Pons (tissue), 1 donor: Measurements from ENCODE around the gene SLC25A18.

Experiments used
- DNase-seq: peaks from one replicate; pipeline ENCODE4 v3.0.0-alpha.2; 2016; ENCODE audit warnings: low spot score

The SLC25A18 gene

DNA sequence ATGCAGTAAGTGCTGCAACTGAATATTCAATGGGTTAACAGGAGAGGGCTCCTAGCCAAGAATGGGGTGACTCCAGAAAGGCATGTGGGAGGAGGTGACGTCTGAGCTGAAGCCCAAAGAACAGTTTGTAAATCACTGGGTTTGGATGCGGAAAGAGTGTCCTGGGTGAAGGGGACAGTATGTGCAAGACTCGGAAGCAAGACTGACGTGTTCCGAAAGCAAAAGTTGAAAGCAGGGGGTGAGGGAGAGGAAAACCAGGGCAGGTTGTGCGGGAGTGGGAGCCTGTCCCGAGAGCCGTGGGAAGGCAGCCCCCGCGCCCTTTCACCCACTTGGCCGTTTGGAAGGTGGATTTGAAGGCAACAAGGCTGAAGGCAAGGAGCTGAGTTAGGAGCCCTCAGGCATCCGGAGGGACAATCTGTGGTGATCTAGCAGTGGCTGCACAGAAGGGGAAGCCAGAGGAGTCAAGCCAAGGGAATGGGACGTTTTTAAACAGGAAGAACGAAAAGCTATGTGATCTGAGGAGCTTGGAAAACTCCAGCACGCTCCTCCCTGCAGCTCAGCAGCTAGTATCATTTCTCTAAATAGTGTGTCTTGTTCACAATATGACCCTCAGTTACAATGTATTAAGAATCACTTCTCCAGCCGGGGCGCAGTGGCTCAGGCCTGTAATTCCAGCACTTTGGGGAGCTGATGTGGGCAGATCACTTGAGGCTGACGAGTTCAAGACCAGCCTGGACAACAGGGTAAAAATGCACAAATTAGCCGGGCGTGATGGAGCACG, 7.7 kb downstream of the SLC25A18 start:
- peak; percentile 87 for DNase-seq

DNA sequence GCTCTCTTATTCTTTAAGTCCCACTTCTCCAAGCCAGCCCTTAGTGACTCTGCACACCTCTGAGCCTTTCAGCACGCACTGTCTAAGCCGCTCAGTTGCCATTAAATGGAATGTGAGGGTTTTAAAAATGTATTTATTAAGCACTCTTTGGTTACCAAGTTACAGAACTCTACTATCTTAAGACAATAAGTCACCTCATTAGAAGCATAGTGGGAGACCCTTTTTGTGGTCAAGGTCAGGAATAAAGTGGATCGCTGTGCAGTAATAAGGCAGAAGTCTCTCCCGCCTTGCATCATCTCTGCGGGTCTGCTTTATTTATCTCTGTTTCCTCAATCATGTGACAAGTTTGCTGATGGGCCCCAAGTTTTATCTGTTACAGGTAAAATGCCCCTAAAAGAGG, 11.9 kb downstream of the SLC25A18 start:
- no peak for DNase-seq

DNA sequence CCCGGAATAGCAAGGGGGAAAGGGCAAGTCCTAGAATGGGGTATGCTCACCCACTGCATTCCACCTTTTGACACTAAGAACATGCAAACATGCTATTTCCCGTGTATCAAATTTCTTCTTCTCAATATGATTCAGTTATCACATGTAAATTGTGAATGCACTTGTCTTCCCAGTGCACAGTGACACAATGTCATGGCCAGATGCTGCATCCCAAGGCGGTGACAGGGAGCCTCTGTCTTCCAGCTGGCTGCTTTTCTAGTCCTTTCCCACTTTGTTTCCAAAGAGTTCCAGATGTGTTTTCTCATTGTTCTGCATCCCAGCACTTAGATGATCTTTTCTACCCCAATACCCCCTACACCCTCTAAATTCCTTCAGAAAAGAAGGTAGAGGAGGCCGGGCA, 12.4 kb downstream of the SLC25A18 start:
- peak; percentile 89 for DNase-seq

DNA sequence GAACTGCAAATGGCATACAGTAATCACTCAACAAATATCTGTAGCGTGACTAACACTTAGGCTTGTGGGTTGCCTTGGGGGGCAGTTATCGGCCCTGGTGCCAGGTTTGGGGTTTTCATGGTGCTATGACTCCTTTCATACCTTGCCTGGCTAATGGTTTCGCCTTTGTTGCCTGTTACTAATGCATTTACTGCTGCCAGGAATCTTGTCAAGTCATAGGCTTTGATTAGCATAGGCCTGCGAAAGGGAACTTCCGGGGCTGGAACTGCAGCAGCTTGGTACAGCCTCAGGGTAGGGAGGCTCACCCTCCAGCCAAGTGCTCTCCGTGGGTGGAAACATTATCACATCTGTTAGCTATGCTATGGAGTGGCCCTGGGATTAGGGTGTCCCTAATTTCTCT, 13.2 kb downstream of the SLC25A18 start:
- DNase-seq = no peak

DNA sequence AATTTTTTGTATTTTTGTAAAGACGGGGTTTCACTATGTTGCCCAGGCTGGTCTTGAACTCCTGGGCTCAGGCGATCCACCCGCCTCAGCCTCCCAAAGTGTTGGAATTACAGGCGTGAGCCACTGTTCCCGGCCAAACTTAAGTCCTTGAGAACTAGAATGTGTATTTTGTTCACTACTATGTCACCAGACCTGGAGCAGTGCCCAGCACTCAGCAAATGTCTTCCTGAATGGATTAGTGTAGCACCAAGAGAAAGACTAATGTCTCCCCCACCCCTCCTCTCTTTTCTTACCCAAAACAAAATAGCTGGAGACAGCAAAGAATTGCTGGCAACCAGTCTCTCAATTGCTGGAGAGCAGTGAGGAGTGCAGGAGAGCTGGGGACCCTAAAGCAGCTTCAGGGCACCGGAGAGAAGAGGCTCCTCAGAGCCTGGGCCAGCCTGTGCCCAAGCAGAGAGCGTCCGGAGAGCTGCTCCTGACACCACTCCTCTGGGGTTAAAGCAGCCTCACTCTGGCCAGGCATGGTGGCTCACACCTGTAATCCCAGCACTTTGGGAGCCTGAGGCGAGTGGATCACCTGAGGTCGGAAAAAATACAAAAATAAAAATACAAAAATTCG, 14.9 kb downstream of the SLC25A18 start:
- peak; percentile 89 for DNase-seq

DNA sequence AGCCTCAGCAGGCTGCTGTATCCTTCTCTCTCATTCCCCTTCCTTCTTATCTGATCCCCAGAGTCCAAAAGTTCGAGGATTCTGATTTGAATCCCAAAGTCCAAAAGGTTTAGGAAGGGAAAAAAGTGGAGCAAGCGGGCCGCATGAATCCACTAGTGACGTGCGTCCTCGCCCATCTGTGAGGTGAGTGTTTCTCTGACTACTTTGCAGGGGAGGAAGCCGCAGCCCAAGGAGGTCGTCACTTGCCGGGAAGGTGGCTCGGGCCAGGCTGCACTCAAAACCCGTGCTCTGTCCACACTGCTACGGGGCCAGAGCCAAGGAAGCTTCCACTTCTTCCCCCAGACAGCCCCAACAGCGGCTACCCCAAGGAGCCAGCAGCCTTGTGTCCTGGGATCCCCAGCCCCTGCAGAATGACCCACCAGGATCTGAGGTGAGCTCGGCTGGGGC, 16.3 kb downstream of the SLC25A18 start:
- no peak for DNase-seq

DNA sequence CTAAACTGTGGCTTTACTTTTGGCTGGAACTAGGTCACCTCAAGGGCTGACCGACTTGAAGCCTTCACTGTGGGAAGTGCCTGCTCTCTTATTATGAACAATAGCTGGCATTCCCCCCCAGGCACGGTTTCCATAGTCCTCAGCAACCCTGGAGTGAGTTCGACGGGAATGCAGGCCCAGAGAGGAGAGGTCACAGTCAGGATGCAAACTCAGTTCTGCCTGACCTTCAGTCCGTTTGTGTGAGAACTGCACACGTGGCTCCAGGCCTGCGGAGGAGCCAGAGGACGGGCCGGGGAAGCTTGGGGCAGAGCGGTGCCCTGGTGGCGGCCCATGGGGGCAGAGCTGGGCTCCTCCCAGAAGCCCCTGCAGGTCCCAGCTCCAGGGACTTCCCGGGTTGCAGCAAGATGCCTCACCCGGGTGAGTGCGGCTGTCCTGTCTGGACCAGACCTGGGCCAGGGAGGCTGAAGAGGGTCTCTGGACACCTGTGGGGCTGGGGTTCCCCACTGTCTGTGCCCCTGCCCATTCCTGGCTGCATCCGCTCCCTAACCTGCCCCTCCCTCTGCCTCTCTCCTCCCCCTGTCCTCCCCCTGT, 17.2 kb downstream of the SLC25A18 start:
- no peak for DNase-seq

DNA sequence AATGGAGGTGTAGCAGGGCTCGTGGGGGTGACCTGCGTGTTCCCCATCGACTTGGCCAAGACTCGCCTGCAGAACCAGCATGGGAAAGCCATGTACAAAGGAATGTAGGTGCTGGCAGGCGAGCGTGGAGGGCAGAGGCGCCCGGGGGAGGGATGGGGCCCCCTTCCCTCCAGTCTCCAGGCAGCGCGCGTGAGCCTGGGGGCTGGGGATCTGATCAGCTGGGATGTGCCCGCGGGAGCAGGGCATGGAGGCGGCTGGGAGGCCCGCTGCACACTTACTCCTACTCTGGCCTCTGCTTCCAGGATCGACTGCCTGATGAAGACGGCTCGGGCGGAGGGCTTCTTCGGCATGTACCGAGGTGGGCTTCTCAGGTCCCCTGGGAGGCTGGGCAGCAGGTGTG, 17.8 kb downstream of the SLC25A18 start:
- no peak for DNase-seq

DNA sequence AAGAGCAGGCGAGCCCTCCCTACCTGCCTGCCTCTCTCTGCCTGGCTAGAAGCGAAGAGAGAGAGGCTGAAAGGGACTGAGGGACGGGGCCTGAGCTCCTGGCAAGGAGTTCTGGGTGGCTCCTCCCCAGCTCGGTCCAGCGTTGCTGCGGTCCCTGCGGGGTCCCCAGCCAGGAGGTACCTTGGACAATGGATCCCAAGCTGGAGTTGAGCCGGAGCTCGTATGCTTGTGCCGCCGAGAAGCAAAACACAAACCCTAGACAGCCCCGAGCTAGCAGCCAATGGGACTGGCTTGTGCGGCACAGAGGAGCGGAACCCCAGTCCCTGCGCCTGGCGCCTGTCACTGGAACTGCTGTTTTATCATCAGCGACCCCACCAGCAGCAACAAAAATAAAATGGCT, 18.3 kb downstream of the SLC25A18 start:
- no peak for DNase-seq

DNA sequence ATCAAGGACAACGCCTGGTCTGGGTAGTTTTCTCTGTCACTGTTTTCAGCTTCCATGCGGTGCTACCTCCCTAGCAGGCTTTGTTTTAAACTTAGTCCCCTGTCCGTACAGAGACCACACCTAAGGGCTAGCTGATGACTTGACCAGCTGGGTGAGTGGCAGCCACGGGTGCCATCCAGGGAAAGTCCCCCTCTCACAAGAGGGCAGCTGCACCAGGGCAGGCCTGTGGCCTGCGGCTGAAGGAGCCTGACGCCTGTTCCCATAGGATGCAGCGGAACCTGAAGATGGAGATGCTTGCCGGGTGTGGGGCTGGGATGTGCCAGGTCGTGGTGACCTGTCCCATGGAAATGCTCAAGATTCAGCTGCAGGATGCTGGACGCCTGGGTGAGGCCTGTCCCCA, 19.9 kb downstream of the SLC25A18 start:
- DNase-seq = no peak

DNA sequence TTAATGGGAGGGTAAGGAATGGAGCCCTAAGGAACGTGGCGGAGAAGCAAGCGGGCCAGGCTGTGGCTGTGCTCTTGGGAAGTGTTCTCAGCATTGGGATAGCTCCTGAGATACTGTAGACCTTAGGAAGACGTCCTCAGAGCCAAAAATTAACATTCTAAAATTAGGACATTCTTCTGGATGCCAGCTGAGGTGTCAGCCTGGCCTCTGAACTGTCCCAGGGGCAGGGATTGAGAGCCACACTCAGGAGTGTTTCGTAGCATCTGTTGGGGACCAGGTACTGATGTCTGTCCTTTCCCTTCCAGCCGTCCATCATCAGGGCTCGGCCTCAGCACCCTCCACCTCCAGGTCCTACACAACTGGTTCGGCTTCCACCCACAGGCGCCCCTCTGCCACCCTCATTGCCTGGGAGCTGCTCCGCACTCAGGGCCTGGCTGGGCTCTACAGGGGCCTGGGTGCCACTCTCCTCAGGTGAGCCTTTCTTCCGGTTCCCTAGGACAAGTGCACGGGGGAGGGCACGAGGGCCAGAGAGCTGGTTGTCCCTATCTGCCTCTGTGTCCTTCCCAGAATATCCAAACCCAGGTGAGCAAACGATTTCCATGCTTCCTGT, 23.6 kb downstream of the SLC25A18 start:
- DNase-seq = no peak

DNA sequence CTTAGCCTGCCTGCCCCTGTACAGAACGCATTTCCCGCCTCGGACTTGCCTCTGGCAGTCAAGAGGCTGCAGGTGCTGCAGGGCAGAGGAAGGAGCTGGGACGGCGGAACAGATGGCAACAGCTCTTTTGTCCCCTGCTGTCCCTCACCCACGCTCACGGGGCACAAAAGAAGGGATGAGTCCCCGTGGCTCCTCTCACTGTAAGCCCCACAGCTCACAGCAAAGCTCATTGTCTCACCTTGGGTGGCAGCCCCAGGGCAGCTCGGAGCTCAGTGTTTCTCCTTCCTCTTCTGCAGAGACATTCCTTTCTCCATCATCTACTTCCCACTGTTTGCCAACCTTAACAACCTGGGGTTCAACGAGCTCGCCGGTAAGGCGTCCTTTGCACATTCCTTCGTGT, 24.3 kb downstream of the SLC25A18 start:
- no peak for DNase-seq

DNA sequence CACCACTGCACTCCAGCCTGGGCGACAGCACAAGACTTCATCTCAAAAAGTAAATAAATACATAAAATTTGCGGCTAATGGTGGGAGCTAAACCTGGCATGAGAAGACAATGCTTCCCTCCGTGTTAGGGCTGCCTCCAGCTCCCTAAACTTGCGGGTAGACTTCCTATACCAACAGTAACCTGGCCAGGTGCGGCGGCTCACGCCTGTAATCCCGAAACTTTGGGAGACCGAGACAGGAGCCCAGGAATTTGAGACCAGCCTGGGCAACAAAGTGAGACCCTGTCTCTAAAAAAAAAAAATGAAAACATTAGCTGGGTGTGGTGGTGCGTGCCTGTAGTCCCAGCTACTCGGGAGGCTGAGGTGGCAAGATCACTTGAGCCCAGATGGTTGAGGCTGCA, 25.3 kb downstream of the SLC25A18 start:
- DNase-seq = no peak

DNA sequence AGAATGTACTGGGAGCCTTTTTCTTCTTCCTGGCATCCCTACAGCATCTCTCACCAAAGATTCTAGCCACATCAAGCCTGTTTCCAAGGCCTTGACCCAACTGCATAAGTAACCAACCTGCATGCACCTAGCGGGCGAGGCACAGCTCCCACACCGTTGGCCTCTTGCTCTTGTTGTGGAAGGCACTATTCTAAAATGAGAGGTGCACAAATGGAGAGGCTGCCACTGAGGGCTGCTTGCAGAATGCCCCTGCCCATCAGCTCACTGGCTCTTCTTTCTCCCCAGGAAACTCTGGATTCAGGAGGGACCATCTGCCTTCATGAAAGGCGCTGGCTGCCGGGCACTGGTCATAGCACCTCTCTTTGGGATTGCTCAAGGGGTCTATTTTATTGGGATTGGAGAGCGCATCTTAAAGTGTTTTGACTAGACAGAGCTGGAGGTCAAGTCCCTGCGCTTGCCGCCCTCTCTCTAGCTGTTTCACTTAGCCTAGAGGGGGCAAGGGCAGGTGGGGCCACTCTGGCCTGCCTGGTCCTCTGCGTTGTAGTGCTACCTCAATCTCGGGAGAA, 26.6 kb downstream of the SLC25A18 start:
- DNase-seq = no peak

DNA sequence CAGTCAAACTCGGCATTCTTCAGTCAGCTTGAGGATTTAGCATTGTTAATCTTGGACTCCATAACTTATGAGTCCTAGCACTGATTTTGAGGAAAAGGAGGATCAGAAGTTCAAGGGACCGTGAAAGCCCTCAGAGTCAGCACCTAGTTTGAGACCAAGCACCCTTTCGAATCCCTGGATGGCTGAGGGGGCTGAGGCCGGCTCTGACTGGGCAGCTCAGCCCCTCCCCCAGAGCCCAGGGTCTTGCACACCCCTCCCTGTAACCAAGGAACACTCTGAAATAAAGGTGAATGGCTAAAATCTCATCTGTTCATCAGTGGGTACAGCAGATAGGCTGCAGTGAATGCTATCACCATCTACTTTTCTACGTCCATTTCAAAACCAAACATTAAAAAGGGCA, 27.3 kb downstream of the SLC25A18 start:
- no peak for DNase-seq

DNA sequence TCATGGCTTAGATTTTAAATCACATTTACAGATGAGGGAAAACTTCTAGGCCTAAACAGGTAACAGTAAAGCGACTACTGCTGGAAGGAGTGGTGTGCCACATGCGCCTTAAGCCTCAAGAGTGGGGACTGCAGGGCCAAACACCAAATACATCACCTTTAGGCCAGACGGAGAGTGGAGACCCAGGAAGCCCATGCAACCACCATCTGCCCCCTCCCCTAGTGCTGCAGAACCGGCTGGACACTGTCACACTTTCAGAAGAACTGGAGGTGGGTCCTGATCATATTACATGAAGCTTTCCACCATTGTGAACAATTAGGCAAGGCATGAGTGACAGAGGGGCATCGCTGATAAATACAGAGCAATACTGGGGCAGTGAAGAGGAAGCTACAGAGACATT, 28.9 kb downstream of the SLC25A18 start:
- DNase-seq = no peak

DNA sequence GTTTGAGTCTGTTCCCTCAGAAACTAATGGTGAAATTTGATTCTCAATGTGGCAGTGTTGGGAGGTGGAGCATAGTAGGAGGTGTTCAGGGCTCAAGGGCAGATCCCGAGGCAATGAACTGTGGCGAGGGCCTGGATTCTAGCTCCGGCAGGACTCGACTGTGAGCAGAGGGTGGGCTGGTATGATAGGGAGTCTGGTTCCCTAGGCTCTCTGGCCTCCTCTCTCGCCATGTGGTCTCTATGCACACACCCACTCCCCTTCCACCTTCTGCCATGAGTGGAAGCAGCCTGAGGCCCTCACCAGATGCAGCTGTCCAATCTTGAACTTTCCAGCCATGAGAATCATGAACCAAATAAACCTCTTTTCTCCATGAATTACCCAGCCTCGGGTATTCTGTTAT, 32.9 kb downstream of the SLC25A18 start:
- no peak for DNase-seq

DNA sequence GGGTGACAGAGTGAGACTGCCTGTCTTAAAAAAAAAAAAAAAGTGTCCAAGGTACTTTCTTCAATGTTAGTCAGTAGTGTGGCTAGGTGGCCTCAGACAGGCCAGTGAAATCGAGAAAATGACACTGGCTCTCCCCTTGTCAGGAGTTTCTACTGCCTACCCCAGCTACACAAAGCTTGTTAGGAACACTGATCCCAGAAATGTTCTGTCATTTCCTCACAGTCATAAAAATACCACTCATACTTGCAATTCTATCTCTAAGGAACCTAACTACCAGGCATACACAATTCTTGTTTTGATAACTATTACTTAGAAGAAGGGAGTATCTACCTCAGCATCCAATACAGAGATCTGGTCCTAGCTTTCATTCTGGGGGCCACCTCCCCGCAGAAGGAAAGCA, 33.9 kb downstream of the SLC25A18 start:
- DNase-seq = no peak

DNA sequence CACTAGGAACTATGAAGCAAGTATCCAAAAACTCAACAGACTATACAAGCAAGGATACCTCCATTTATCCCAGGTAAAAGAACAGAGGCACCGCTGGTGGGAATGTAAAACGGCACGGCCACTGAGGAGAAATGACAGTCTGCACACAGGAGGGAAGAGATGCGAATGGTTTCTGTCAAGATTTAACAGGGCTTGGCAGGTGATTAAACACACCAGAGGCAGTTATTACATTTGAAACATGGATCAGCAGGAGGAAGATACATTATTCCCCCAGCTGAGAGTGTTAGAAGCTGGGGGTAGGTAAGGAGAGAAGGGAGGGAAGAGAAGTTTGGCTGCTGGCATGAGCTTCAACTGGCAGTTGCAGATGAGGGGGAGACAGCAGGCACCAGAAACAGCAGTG, 35.0 kb downstream of the SLC25A18 start:
- DNase-seq = no peak

DNA sequence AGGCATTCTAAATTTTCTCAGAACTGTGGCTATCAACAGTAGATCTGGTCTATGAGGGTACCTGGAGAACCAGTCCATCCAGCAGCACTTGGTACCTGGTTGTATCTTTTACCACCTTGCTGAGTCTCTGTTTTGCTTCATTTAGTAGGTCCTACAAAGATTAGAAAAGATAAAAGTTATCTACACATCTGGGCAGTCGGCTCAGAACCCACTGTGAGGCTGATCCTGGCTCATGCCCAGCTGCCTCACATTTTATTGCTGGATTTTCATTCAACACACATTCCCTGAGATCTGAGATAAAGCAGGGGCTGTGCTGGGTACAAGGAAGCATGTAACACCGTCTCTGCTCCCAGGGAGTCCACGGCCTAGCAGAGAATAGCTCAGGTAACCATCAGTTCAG, 37.7 kb downstream of the SLC25A18 start:
- DNase-seq = no peak

DNA sequence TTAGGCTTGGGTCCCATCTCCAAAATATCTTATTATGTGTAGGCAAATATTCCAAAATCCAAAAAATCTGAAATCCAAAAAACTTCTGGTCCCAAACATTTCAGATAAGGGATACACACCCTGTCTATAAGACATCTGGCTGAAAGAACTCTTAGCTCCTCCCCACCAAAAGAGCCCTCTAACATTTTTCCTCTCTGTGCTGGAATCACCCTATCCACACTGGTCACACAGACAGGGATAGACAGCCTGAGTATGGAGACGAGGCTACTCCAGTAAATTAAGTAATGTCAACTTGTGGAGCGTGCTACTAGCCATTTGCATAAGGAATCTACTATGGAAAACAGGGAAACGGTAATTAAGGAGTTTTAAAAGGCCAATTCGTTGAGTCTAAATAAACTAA, 40.4 kb downstream of the SLC25A18 start:
- DNase-seq = no peak

DNA sequence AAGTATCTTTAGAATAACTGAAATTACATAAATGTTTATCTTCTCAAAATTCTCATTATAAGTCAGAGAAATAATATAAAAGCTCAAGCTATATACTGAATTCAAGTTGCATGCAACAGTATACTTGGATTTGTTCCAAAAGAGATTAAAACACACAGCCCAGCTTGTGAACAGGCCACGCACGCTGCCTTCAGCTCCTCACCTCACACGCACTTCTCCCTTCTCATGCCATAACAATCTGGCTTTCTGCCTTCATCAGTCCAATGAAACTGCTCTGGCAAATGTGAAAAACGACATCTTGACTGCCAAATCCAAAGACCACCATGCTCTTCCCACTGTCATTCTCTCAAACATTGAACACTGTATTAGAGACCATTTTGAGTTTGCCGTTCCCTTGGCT, 43.2 kb downstream of the SLC25A18 start:
- no peak for DNase-seq
